ENCODE results near the gene MRTFB. TPM values are rescaled to one million over a fixed set of nuclear protein-coding genes. Genes with fewer than 3 reads are reported as not detected.

The MRTFB gene
- total RNA-seq, 1 donor, result 11.6 TPM

- Histone ChIP-seq H2AFZ (ENCODE audit: low read length) (no peak overlapping the region), H4K20me1 (ENCODE audit: insufficient read depth, low read length) (no peaks in the 10 kb centered on the region), H3K4me3 (ENCODE audit: insufficient read depth, low read length) (no peak overlapping the region), H3K4me1 (ENCODE audit: insufficient read depth, low read length) (peaks cover 18% of the 10 kb centered on the region), H3K27ac (ENCODE audit: low read depth, low read length) (no peak overlapping the region), H3K36me3 (ENCODE audit: insufficient read depth, low read length) (no peaks in the 10 kb centered on the region), H3K9me3 (ENCODE audit: low read depth, low read length) (no peaks in the 10 kb centered on the region), H3K79me2 (ENCODE audit: insufficient read depth, low read length) (no peaks in the 10 kb centered on the region), H3K4me2 (ENCODE audit: insufficient read depth, low read length) (no peak overlapping the region), H3K27me3 (ENCODE audit: insufficient read depth, low read length) (no peaks in the 10 kb centered on the region)
- TF ChIP-seq CTCF (IDR thresholded peaks at IDR 0.05; ENCODE audit: extremely low read depth, low read depth, low read length), result no peak
- DNase-seq (ENCODE audit: insufficient read length, low spot score, missing footprints), result no peak
These were observed 106.6 kb downstream of the MRTFB start for GRCh38 chr16:14177704-14178103.

GRCh38 chr16:14179116-14179515, 108.0 kb downstream of the MRTFB start:
- no peak for DNase-seq (ENCODE audit: insufficient read length, low spot score, missing footprints)

GRCh38 chr16:14180481-14180944, 109.4 kb downstream of the MRTFB start:
- no peak for TF ChIP-seq CTCF (IDR thresholded peaks at IDR 0.05; ENCODE audit: extremely low read depth, low read depth, low read length)
- Histone ChIP-seq H3K27me3 (ENCODE audit: insufficient read depth, low read length) (no peaks in the 10 kb centered on the region), H3K36me3 (ENCODE audit: insufficient read depth, low read length) (no peaks in the 10 kb centered on the region), H3K27ac (ENCODE audit: low read depth, low read length) (peak overlapping the region; percentile 44), H3K4me2 (ENCODE audit: insufficient read depth, low read length) (no peak overlapping the region), H3K79me2 (ENCODE audit: insufficient read depth, low read length) (no peaks in the 10 kb centered on the region), H4K20me1 (ENCODE audit: insufficient read depth, low read length) (no peaks in the 10 kb centered on the region), H3K9me3 (ENCODE audit: low read depth, low read length) (no peaks in the 10 kb centered on the region), H3K4me1 (ENCODE audit: insufficient read depth, low read length) (peaks cover 29% of the 10 kb centered on the region), H3K4me3 (ENCODE audit: insufficient read depth, low read length) (no peak overlapping the region), H2AFZ (ENCODE audit: low read length) (no peak overlapping the region)
- DNase-seq (ENCODE audit: insufficient read length, low spot score, missing footprints), result no peak

More at GRCh38 chr16:14179116-14179515, 108.0 kb downstream of the MRTFB start:
- no peak for TF ChIP-seq CTCF (IDR thresholded peaks at IDR 0.05; ENCODE audit: extremely low read depth, low read depth, low read length)
- Histone ChIP-seq H3K9me3 (ENCODE audit: low read depth, low read length) (no peaks in the 10 kb centered on the region), H2AFZ (ENCODE audit: low read length) (no peak overlapping the region), H3K4me1 (ENCODE audit: insufficient read depth, low read length) (peaks cover 18% of the 10 kb centered on the region), H3K27ac (ENCODE audit: low read depth, low read length) (no peak overlapping the region), H4K20me1 (ENCODE audit: insufficient read depth, low read length) (no peaks in the 10 kb centered on the region), H3K36me3 (ENCODE audit: insufficient read depth, low read length) (no peaks in the 10 kb centered on the region), H3K79me2 (ENCODE audit: insufficient read depth, low read length) (no peaks in the 10 kb centered on the region), H3K27me3 (ENCODE audit: insufficient read depth, low read length) (no peaks in the 10 kb centered on the region), H3K4me3 (ENCODE audit: insufficient read depth, low read length) (no peak overlapping the region), H3K4me2 (ENCODE audit: insufficient read depth, low read length) (no peak overlapping the region)

GRCh38 chr16:14181371-14182050, 110.4 kb downstream of the MRTFB start:
- Histone ChIP-seq H3K4me1 (ENCODE audit: insufficient read depth, low read length) (peaks cover 37% of the 10 kb centered on the region), H4K20me1 (ENCODE audit: insufficient read depth, low read length) (no peaks in the 10 kb centered on the region), H3K27ac (ENCODE audit: low read depth, low read length) (peak overlapping the region; percentile 84), H3K9me3 (ENCODE audit: low read depth, low read length) (no peaks in the 10 kb centered on the region), H3K27me3 (ENCODE audit: insufficient read depth, low read length) (no peaks in the 10 kb centered on the region), H3K79me2 (ENCODE audit: insufficient read depth, low read length) (no peaks in the 10 kb centered on the region), H3K4me3 (ENCODE audit: insufficient read depth, low read length) (no peak overlapping the region), H3K4me2 (ENCODE audit: insufficient read depth, low read length) (peak overlapping the region; percentile 64), H3K36me3 (ENCODE audit: insufficient read depth, low read length) (no peaks in the 10 kb centered on the region), H2AFZ (ENCODE audit: low read length) (no peak overlapping the region)
- DNase-seq (ENCODE audit: insufficient read length, low spot score, missing footprints), result peak; percentile 75
- TF ChIP-seq CTCF (IDR thresholded peaks at IDR 0.05; ENCODE audit: extremely low read depth, low read depth, low read length), result no peak

Measured in osteoblast (primary cell).